Ovary (tissue), 3 donors: Measurements from ENCODE around the gene IFRD2.

Experiments
- EP300 ChIP-seq: sonication (generic); formaldehyde crosslinking; IDR thresholded peaks from one replicate; pipeline ENCODE4 v1.6.1; 2017; ENCODE audit warnings: antibody characterized with exemption
- TF ChIP-seq, protein P1 (sequence below), 3 donors: fragments of 450-650 bp in 2 of 3; fragments of 200-600 bp in 1 of 3; IDR thresholded peaks; one replicate each; pipeline versions ENCODE4 v1.5.1 to v1.8.0; 2016 to 2022; ENCODE audit warnings: antibody characterized with exemption in 3 of 3, mild to moderate bottlenecking in 1 of 3
- donor health status: DM: no; HTN: no; CAD: no.

DNA sequence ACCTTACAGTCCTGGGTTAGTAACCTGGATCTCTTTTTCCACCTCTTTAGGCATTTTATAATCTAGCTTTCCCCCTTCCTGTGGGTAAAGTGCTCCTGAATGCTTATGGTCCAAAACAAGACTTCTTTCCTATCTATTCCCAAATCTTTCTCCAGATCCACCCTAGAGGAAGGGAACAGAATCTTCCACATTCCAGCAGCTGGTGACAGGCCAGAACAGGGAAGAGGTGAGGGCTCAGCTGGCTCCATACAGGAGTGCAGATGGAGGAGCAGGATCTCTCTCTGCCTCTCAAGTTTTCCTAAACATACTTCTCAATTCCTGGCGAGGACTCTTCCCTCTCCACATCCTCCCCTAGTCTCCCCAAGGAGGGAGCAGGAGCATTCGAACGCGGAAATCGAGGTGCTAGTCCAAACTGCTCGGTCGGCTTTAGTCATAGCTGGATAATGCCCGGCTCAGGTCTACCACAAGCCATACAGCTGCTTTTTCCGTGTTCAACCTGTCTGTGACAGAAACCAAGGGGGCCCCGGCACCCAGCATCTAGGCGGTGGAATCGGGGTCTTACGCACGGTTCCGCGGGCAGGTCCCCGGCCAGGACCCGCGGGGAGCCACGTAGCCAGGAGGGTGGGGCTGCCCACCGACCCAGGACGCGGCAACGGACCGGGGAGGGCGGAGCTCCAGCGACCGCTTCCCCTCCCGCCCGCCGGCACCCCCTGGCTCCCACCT is 44.4 kb upstream of the IFRD2 start:
- TF ChIP-seq, protein P1, sequence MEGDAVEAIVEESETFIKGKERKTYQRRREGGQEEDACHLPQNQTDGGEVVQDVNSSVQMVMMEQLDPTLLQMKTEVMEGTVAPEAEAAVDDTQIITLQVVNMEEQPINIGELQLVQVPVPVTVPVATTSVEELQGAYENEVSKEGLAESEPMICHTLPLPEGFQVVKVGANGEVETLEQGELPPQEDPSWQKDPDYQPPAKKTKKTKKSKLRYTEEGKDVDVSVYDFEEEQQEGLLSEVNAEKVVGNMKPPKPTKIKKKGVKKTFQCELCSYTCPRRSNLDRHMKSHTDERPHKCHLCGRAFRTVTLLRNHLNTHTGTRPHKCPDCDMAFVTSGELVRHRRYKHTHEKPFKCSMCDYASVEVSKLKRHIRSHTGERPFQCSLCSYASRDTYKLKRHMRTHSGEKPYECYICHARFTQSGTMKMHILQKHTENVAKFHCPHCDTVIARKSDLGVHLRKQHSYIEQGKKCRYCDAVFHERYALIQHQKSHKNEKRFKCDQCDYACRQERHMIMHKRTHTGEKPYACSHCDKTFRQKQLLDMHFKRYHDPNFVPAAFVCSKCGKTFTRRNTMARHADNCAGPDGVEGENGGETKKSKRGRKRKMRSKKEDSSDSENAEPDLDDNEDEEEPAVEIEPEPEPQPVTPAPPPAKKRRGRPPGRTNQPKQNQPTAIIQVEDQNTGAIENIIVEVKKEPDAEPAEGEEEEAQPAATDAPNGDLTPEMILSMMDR (IDR thresholded peaks at IDR 0.05), result no peak
- no peak for TF ChIP-seq EP300
